GM18951 (cell line): Measurements from ENCODE around the gene RIN3.

Source experiments
- POLR2A ChIP-seq: IDR thresholded peaks from 4 replicates; pipeline ENCODE4 v1.6.1; 2011; ENCODE audit warnings: mild to moderate bottlenecking; ENCODE audit not compliant: insufficient read length, insufficient read depth; ENCODE audit errors: extremely low read depth
- in situ Hi-C: fragments of 300-500 bp; cut with MboI; formaldehyde crosslinking; loops from one replicate; pipeline ENCODE4 v1.12.0; 2022; ENCODE audit warnings: low sequenced_read_pairs, mixed read lengths, inconsistent platforms; ENCODE audit not compliant: unreplicated experiment

RIN3 gene

GRCh38 chr14:92590176-92590575, 76.6 kb downstream of the RIN3 start:
- TF ChIP-seq POLR2A = no peak
- in situ Hi-C loops = no loop called here

- no peak for TF ChIP-seq POLR2A
- in situ Hi-C loops = no loop called here
Observed at GRCh38 chr14:92590941-92591340, 77.4 kb downstream of the RIN3 start.

- in situ Hi-C loops = no loop called here
- TF ChIP-seq POLR2A = no peak
Observed at GRCh38 chr14:92591346-92591745, 77.8 kb downstream of the RIN3 start.

- in situ Hi-C loops = no loop called here
- no peak for TF ChIP-seq POLR2A
Observed at GRCh38 chr14:92595267-92595666, 81.7 kb downstream of the RIN3 start.

- in situ Hi-C loops = no loop called here
- TF ChIP-seq POLR2A = no peak
Observed at GRCh38 chr14:92596331-92596907, 82.8 kb downstream of the RIN3 start.

GRCh38 chr14:92597906-92598905, 84.6 kb downstream of the RIN3 start:
- in situ Hi-C loops = no loop called here
- no peak for TF ChIP-seq POLR2A

- TF ChIP-seq POLR2A = no peak
- in situ Hi-C loops = no loop called here
Observed at GRCh38 chr14:92599811-92600210, 86.2 kb downstream of the RIN3 start.

- TF ChIP-seq POLR2A = no peak
- in situ Hi-C loops = no loop called here
Observed at GRCh38 chr14:92600318-92601053, 86.9 kb downstream of the RIN3 start.

- in situ Hi-C loops = no loop called here
- TF ChIP-seq POLR2A = no peak
Observed at GRCh38 chr14:92601131-92601710, 87.6 kb downstream of the RIN3 start.

- in situ Hi-C loops = no loop called here
- TF ChIP-seq POLR2A = no peak
Observed at GRCh38 chr14:92601757-92602417, 88.3 kb downstream of the RIN3 start.

- in situ Hi-C loops = no loop called here
- no peak for TF ChIP-seq POLR2A
Observed at GRCh38 chr14:92603309-92604242, 90.0 kb downstream of the RIN3 start.
